Measurements from ENCODE around the gene RNF220. TPM values are rescaled to one million over a fixed set of nuclear protein-coding genes. Genes with fewer than 3 reads are reported as not detected.

The RNF220 gene
- total and polyA plus RNA-seq, 5 donors: 56.0 to 81.7 (median 71.0) TPM

- Histone ChIP-seq H3K27me3 (ENCODE audit: control insufficient read depth, insufficient read depth) (no peaks in the 10 kb centered on the region), H3K9me3 (ENCODE audit: control insufficient read depth, low read length) (no peaks in the 10 kb centered on the region), H3K4me3 (ENCODE audit: low read length) (no peak overlapping the region), H3K4me1 (ENCODE audit: control insufficient read depth, insufficient read depth, low read length) (no peaks in the 10 kb centered on the region), H3K27ac (ENCODE audit: low read length) (no peak overlapping the region)
- ATAC-seq: no peak
- WGBS: 79% methylated on average over 9 of the region's 9 CpGs
- no peak for DNase-seq
- intact Hi-C loops (cut with DNase I): no loop called here
These were observed 139.9 kb downstream of the RNF220 start for GRCh38 chr1:44544960-44545359.

- H3K27ac ChIP-seq (ENCODE audit: low read length): no peak overlapping the region
- H3K4me1 ChIP-seq (ENCODE audit: control insufficient read depth, insufficient read depth, low read length): no peaks in the 10 kb centered on the region
- no peak overlapping the region for H3K4me3 ChIP-seq (ENCODE audit: low read length)
- ATAC-seq (no peak), DNase-seq (no peak)
- no peaks in the 10 kb centered on the region for H3K9me3 ChIP-seq (ENCODE audit: control insufficient read depth, low read length)
- 81% methylated on average over 6 of the region's 6 CpGs for WGBS
- no peaks in the 10 kb centered on the region for H3K27me3 ChIP-seq (ENCODE audit: control insufficient read depth, insufficient read depth)
- intact Hi-C loops (cut with DNase I): no loop called here
These were observed 140.9 kb downstream of the RNF220 start for GRCh38 chr1:44545961-44546360.

- Histone ChIP-seq H3K27me3 (ENCODE audit: control insufficient read depth, insufficient read depth) (no peaks in the 10 kb centered on the region), H3K4me1 (ENCODE audit: control insufficient read depth, insufficient read depth, low read length) (no peaks in the 10 kb centered on the region), H3K27ac (ENCODE audit: low read length) (no peak overlapping the region), H3K4me3 (ENCODE audit: low read length) (no peak overlapping the region), H3K9me3 (ENCODE audit: control insufficient read depth, low read length) (no peaks in the 10 kb centered on the region)
- DNase-seq (no peak), ATAC-seq (no peak)
- intact Hi-C loops (cut with DNase I): no loop called here
- WGBS: 81% methylated on average over 10 of the region's 10 CpGs
These were observed 141.5 kb downstream of the RNF220 start for GRCh38 chr1:44546403-44547053.

GRCh38 chr1:44547361-44547760 lies 142.3 kb downstream of the RNF220 start:
- Histone ChIP-seq H3K4me1 (ENCODE audit: control insufficient read depth, insufficient read depth, low read length) (no peaks in the 10 kb centered on the region), H3K9me3 (ENCODE audit: control insufficient read depth, low read length) (no peaks in the 10 kb centered on the region), H3K4me3 (ENCODE audit: low read length) (no peak overlapping the region), H3K27ac (ENCODE audit: low read length) (no peak overlapping the region), H3K27me3 (ENCODE audit: control insufficient read depth, insufficient read depth) (no peaks in the 10 kb centered on the region)
- DNase-seq (no peak), ATAC-seq (no peak)
- 82% methylated on average over 6 of the region's 6 CpGs for WGBS
- intact Hi-C loops (cut with DNase I): no loop called here

- H3K9me3 ChIP-seq (ENCODE audit: control insufficient read depth, low read length): no peaks in the 10 kb centered on the region
- H3K4me3 ChIP-seq (ENCODE audit: low read length): no peak overlapping the region
- no peak for ATAC-seq
- H3K27me3 ChIP-seq (ENCODE audit: control insufficient read depth, insufficient read depth): no peaks in the 10 kb centered on the region
- intact Hi-C loops (cut with DNase I): no loop called here
- 69% methylated on average over 8 of the region's 8 CpGs for WGBS
- no peak for DNase-seq
- H3K4me1 ChIP-seq (ENCODE audit: control insufficient read depth, insufficient read depth, low read length): no peaks in the 10 kb centered on the region
- no peak overlapping the region for H3K27ac ChIP-seq (ENCODE audit: low read length)
These were observed 142.8 kb downstream of the RNF220 start for GRCh38 chr1:44547837-44548236.

- no peak overlapping the region for H3K4me3 ChIP-seq (ENCODE audit: low read length)
- no peaks in the 10 kb centered on the region for H3K4me1 ChIP-seq (ENCODE audit: control insufficient read depth, insufficient read depth, low read length)
- ATAC-seq: no peak
- 59% methylated on average over 5 of the region's 5 CpGs for WGBS
- intact Hi-C loops (cut with DNase I): no loop called here
- H3K27ac ChIP-seq (ENCODE audit: low read length): no peak overlapping the region
- H3K27me3 ChIP-seq (ENCODE audit: control insufficient read depth, insufficient read depth): no peaks in the 10 kb centered on the region
- no peaks in the 10 kb centered on the region for H3K9me3 ChIP-seq (ENCODE audit: control insufficient read depth, low read length)
- no peak for DNase-seq
These were observed 144.5 kb downstream of the RNF220 start for GRCh38 chr1:44549510-44549909.

GRCh38 chr1:44553127-44553758 lies 148.2 kb downstream of the RNF220 start:
- WGBS: 39% methylated on average over 3 of the region's 3 CpGs
- no peak for ATAC-seq

GRCh38 chr1:44553771-44554170 lies 148.7 kb downstream of the RNF220 start:
- 75% methylated on average over 6 of the region's 6 CpGs for WGBS
- Histone ChIP-seq H3K4me1 (ENCODE audit: control insufficient read depth, insufficient read depth, low read length) (no peaks in the 10 kb centered on the region), H3K4me3 (ENCODE audit: low read length) (no peak overlapping the region), H3K27ac (ENCODE audit: low read length) (no peak overlapping the region), H3K27me3 (ENCODE audit: control insufficient read depth, insufficient read depth) (no peaks in the 10 kb centered on the region), H3K9me3 (ENCODE audit: control insufficient read depth, low read length) (no peaks in the 10 kb centered on the region)
- no peak for ATAC-seq
- intact Hi-C loops (cut with DNase I): no loop called here
- no peak for DNase-seq

More at GRCh38 chr1:44553127-44553758, 148.2 kb downstream of the RNF220 start:
- no peaks in the 10 kb centered on the region for H3K27me3 ChIP-seq (ENCODE audit: control insufficient read depth, insufficient read depth)
- no peak for DNase-seq
- H3K4me3 ChIP-seq (ENCODE audit: low read length): no peak overlapping the region
- H3K27ac ChIP-seq (ENCODE audit: low read length): no peak overlapping the region
- H3K9me3 ChIP-seq (ENCODE audit: control insufficient read depth, low read length): no peaks in the 10 kb centered on the region
- intact Hi-C loops (cut with DNase I): no loop called here
- H3K4me1 ChIP-seq (ENCODE audit: control insufficient read depth, insufficient read depth, low read length): no peaks in the 10 kb centered on the region

- WGBS: 66% methylated on average over 2 of the region's 2 CpGs
These were observed 149.7 kb downstream of the RNF220 start for GRCh38 chr1:44554706-44555105.

GRCh38 chr1:44557778-44558177 lies 152.7 kb downstream of the RNF220 start:
- intact Hi-C loops (cut with DNase I): no loop called here
- ATAC-seq (no peak), DNase-seq (no peak)
- Histone ChIP-seq H3K9me3 (ENCODE audit: control insufficient read depth, low read length) (no peaks in the 10 kb centered on the region), H3K27ac (ENCODE audit: low read length) (no peak overlapping the region), H3K4me1 (ENCODE audit: control insufficient read depth, insufficient read depth, low read length) (no peaks in the 10 kb centered on the region), H3K4me3 (ENCODE audit: low read length) (no peak overlapping the region), H3K27me3 (ENCODE audit: control insufficient read depth, insufficient read depth) (no peaks in the 10 kb centered on the region)
- WGBS: 66% methylated on average over 6 of the region's 6 CpGs

More at GRCh38 chr1:44554706-44555105, 149.7 kb downstream of the RNF220 start:
- no peak for ATAC-seq
- Histone ChIP-seq H3K27me3 (ENCODE audit: control insufficient read depth, insufficient read depth) (no peaks in the 10 kb centered on the region), H3K4me3 (ENCODE audit: low read length) (no peak overlapping the region), H3K9me3 (ENCODE audit: control insufficient read depth, low read length) (no peaks in the 10 kb centered on the region), H3K4me1 (ENCODE audit: control insufficient read depth, insufficient read depth, low read length) (no peaks in the 10 kb centered on the region), H3K27ac (ENCODE audit: low read length) (no peak overlapping the region)
- DNase-seq: no peak
- intact Hi-C loops (cut with DNase I): no loop called here

- Histone ChIP-seq H3K27me3 (ENCODE audit: control insufficient read depth, insufficient read depth) (no peaks in the 10 kb centered on the region), H3K9me3 (ENCODE audit: control insufficient read depth, low read length) (no peaks in the 10 kb centered on the region), H3K27ac (ENCODE audit: low read length) (no peak overlapping the region), H3K4me3 (ENCODE audit: low read length) (no peak overlapping the region), H3K4me1 (ENCODE audit: control insufficient read depth, insufficient read depth, low read length) (no peaks in the 10 kb centered on the region)
- no peak for ATAC-seq
- no peak for DNase-seq
- 70% methylated on average over 6 of the region's 6 CpGs for WGBS
- intact Hi-C loops (cut with DNase I): no loop called here
These were observed 153.8 kb downstream of the RNF220 start for GRCh38 chr1:44558883-44559282.

Data from right cardiac atrium (tissue), 5 donors.